Epithelial cell of prostate (primary cell): ENCODE results near the gene CA10.

Experiments used
- DNase-seq: peaks from one replicate; pipeline ENCODE4 v3.0.0-alpha.2; 2011; ENCODE audit warnings: low read depth, low spot score
- H3K27ac ChIP-seq: fragments of 450-650 bp; 2 replicates; pipeline ENCODE4 v1.5.1; 2017; ENCODE audit warnings: mild to moderate bottlenecking

Gene CA10

GRCh38 chr17:52049496-52049895 lies 109.0 kb downstream of the CA10 start:
- no peak for DNase-seq

GRCh38 chr17:52049051-52049450 lies 109.5 kb downstream of the CA10 start:
- no peak overlapping the region for H3K27ac ChIP-seq
- no peak for DNase-seq

More at GRCh38 chr17:52049496-52049895, 109.0 kb downstream of the CA10 start:
- no peak overlapping the region for H3K27ac ChIP-seq

GRCh38 chr17:52048137-52048898 lies 110.2 kb downstream of the CA10 start:
- H3K27ac ChIP-seq = no peak overlapping the region
- no peak for DNase-seq

GRCh38 chr17:52047086-52047485 lies 111.4 kb downstream of the CA10 start:
- DNase-seq = no peak
- no peak overlapping the region for H3K27ac ChIP-seq

- no peak for DNase-seq
These were observed 117.3 kb downstream of the CA10 start for GRCh38 chr17:52041123-52041617.

GRCh38 chr17:52036416-52036815 lies 122.1 kb downstream of the CA10 start:
- no peak for DNase-seq
- H3K27ac ChIP-seq = no peak overlapping the region

More at GRCh38 chr17:52041123-52041617, 117.3 kb downstream of the CA10 start:
- H3K27ac ChIP-seq = no peak overlapping the region

- no peak overlapping the region for H3K27ac ChIP-seq
- DNase-seq = no peak
These were observed 123.1 kb downstream of the CA10 start for GRCh38 chr17:52035336-52035915.

- DNase-seq = no peak
- H3K27ac ChIP-seq = no peak overlapping the region
These were observed 126.1 kb downstream of the CA10 start for GRCh38 chr17:52032454-52032853.

GRCh38 chr17:52030052-52030451 lies 128.5 kb downstream of the CA10 start:
- no peak for DNase-seq
- H3K27ac ChIP-seq = no peak overlapping the region

- peak overlapping the region; percentile 97 for H3K27ac ChIP-seq
- DNase-seq = peak; percentile 39
These were observed 130.8 kb downstream of the CA10 start for GRCh38 chr17:52027620-52028295.

GRCh38 chr17:52027081-52027480 lies 131.4 kb downstream of the CA10 start:
- peak overlapping the region; percentile 97 for H3K27ac ChIP-seq
- peak; percentile 69 for DNase-seq

- H3K27ac ChIP-seq = peak overlapping the region; percentile 97
These were observed 132.4 kb downstream of the CA10 start for GRCh38 chr17:52026075-52026474.

GRCh38 chr17:52025236-52025635 lies 133.3 kb downstream of the CA10 start:
- DNase-seq = no peak
- H3K27ac ChIP-seq = peak overlapping the region; percentile 97

More at GRCh38 chr17:52026075-52026474, 132.4 kb downstream of the CA10 start:
- no peak for DNase-seq

- peak overlapping the region; percentile 97 for H3K27ac ChIP-seq
- DNase-seq = no peak
These were observed 134.1 kb downstream of the CA10 start for GRCh38 chr17:52024300-52024870.

- DNase-seq = no peak
- no peak overlapping the region for H3K27ac ChIP-seq
These were observed 147.4 kb downstream of the CA10 start for GRCh38 chr17:52011064-52011463.

- DNase-seq = no peak
- H3K27ac ChIP-seq = no peak overlapping the region
These were observed 158.9 kb downstream of the CA10 start for GRCh38 chr17:51999654-52000053.

- no peak for DNase-seq
- H3K27ac ChIP-seq = no peak overlapping the region
These were observed 160.8 kb downstream of the CA10 start for GRCh38 chr17:51997723-51998122.

- peak overlapping the region; percentile 26 for H3K27ac ChIP-seq
These were observed 162.6 kb downstream of the CA10 start for GRCh38 chr17:51995797-51996403.

GRCh38 chr17:51992864-51993416 lies 165.6 kb downstream of the CA10 start:
- DNase-seq = no peak
- H3K27ac ChIP-seq = no peak overlapping the region

More at GRCh38 chr17:51995797-51996403, 162.6 kb downstream of the CA10 start:
- peak; percentile 12 for DNase-seq

GRCh38 chr17:51971121-51971520 lies 187.4 kb downstream of the CA10 start:
- no peak for DNase-seq
- H3K27ac ChIP-seq = no peak overlapping the region
